Sciatic nerve (tissue), 2 donors: ENCODE results near the gene IQCE. TPM values are rescaled to one million over a fixed set of nuclear protein-coding genes. Genes with fewer than 3 reads are reported as not detected.

Source experiments
- ATAC-seq: fragments of 200-7000 bp; cut with Tn5 transposase; one replicate; pipeline ENCODE4 v1.9.1; 2020; ENCODE audit warnings: mild to moderate bottlenecking, moderate library complexity
- DNase-seq: peaks from one replicate; pipeline ENCODE4 v3.0.0-alpha.2; 2020; ENCODE audit warnings: low spot score
- intact Hi-C: fragments of 100-400 bp; cut with DNase I; formaldehyde crosslinking; loops from one replicate; pipeline ENCODE4 v1.14.2; 2022
- microRNA-seq: library from miRNA; unstranded; fragments of <30 nt; microRNA quantifications from one replicate; pipeline ENCODE4 v1.2.0, GENCODE V29; 2020
- total RNA-seq: library from RNA; stranded (reverse); fragmentation: NEBNext Ultra II Directional; extraction: Animal tissue kit (Norgen Biotek cat#: 25700); gene quantifications from one replicate; pipeline ENCODE4 v1.2.1, GENCODE V29; 2021
- donor health status: DM: no; HTN: no; CAD: no.
- donor health status: DM: no; HTN: no; CAD: no.

Gene IQCE
- total RNA-seq, 1 donor from 2014 or later = 21.4 TPM

GRCh38 chr7:2663960-2664359 lies 105.2 kb downstream of the IQCE start:
- DNase-seq (no peak), ATAC-seq (no peak)
- intact Hi-C loops = no loop called here

Small RNA genes within 50 kb of the gene (microRNA-seq; reads per million reads assigned to microRNA genes)
- not detected for gene MIR4648

Other genes with a start within 250 kb of the IQCE start
- gene SNX8, start 244.5 kb upstream of the IQCE start, total RNA-seq = 25.9 TPM
- 93.6 TPM for gene EIF3B, start 204.2 kb upstream of the IQCE start, total RNA-seq
- 30.7 TPM for gene CHST12, start 155.4 kb upstream of the IQCE start, total RNA-seq
- gene GRIFIN, start 82.6 kb upstream of the IQCE start, total RNA-seq = not detected
- gene LFNG, start 39.2 kb upstream of the IQCE start, total RNA-seq = 20.1 TPM
- 22.0 TPM for gene BRAT1, start 3.5 kb upstream of the IQCE start, total RNA-seq
- gene TTYH3, start 73.0 kb downstream of the IQCE start, total RNA-seq = 38.6 TPM
- gene AMZ1, start 129.2 kb downstream of the IQCE start, total RNA-seq = 0.31 TPM